Astrocyte of the cerebellum (primary cell): ENCODE results near the gene C1QTNF9B.

Source experiments
- DNase-seq: peaks from one replicate; pipeline ENCODE4 v3.0.0-alpha.2; 2011; ENCODE audit warnings: low read depth
- H3K4me3 ChIP-seq: 2 replicates; pipeline ENCODE4 v1.5.1; 2011; ENCODE audit warnings: mild to moderate bottlenecking, low read depth, low read length, moderate library complexity
- CTCF ChIP-seq: IDR thresholded peaks from 2 replicates; pipeline ENCODE4 v1.5.1; 2012; ENCODE audit warnings: low read length, low read depth, moderate library complexity, mild to moderate bottlenecking; ENCODE audit errors: missing control alignments
- in situ Hi-C: cut with HindIII; loops from 2 replicates; pipeline ENCODE4 v1.10.0; 2017; ENCODE audit warnings: low sequenced_read_pairs

Gene C1QTNF9B

DNA sequence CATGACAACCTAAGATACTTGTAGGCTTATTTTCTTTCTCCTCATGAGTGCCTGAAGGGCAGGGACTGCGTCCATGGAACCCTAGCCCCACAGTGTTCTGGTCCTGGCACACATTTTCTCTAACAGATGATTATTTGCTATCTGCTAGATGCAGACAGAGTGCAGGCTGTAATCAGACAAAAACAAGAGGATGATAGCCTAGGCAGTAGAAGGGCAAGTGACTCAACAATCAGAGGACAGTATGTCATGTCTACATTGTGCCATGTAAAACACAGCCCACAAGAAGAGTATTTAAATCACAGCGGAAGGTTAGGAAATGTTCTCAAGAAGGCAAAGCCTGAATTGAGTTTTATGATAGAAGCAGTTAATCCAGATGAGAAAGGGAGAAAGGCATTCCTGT lies 37.4 kb downstream of the C1QTNF9B start:
- in situ Hi-C loops, result loop anchor here (25.0 kb wide), 1 partner anchor 398 kb away; no protein-coding TSS in a partner anchor

DNA sequence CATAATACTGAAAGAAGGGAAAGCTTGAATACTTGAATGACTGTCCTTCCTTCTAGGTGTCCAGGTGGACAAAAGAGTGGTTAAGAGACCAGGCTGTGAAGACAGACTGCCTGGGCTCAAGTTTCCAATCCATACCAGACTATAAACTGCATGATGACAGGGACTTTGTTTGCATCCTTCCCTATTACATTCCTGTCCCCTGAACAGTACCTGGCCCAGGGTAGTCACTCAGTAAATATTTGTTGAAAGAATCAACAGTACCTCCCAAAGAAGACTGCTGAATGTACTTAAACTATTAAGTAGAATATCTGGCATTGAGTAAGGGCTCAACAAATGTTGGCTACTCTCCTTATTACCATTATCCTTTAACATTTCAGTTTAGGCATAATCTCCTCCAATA lies 37.8 kb downstream of the C1QTNF9B start:
- in situ Hi-C loops, result loop anchor here (25.0 kb wide), 1 partner anchor 397 kb away; no protein-coding TSS in a partner anchor
- no peak overlapping the region for H3K4me3 ChIP-seq
- TF ChIP-seq CTCF, result no peak
- DNase-seq, result no peak

More for the DNA sequence above, 37.4 kb downstream of the C1QTNF9B start:
- DNase-seq, result no peak
- TF ChIP-seq CTCF, result no peak
- H3K4me3 ChIP-seq, result no peak overlapping the region

DNA sequence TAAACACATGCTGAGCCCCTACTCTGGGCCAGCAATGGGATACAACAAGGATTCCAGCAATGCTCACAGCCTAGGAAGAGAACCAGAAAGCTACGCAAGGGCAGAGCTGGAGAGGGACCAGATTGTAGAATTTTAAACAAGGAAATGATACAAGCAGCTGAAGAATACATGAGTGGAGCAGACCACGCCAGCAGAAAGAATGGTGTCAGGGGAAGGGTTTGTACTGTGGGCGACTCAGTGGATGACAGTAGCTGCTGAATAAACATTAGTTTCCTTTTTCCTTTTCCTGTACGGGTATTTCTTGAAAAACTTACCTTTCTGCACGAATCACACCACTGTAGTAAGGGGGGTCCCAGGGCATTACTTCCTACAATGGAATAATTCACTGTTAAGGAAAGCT lies 38.8 kb downstream of the C1QTNF9B start:
- DNase-seq, result no peak
- in situ Hi-C loops, result loop anchor here (25.0 kb wide), 1 partner anchor 396 kb away; no protein-coding TSS in a partner anchor
- H3K4me3 ChIP-seq, result no peak overlapping the region
- no peak for TF ChIP-seq CTCF

DNA sequence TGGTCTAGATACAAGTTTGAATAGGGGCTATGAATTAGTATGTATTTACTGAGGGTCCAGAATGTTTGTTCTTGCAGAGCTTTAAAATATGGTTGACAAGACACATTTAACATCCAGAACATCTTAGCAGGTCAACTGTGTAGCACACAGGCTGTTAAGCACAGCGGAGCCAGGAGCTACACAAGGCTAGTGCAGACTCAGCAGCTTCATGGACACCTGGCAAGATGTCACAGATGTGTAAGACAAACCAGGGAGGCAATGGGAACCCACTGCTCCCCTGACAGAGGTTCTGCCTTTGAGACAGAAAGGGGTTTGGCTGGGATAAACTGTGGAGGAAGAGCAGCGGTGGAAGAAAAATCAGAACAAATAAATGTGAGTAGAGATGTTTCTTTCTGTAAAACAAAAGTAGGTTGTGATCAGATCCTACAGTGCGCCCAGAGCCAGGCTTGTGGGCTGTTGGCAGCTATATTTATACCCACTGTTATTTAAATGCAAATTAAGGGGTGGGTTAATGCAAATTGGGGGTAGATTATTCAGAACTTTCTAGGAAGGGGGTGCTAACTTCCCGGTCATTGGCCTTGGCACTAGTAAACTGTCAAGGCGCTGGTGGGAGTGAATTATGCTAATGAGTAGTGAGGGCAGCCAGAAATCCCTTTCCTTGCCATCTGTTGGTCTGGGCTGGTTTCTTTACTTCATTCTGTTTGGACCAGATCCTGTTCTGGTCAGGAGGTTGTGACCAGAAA lies 41.1 kb downstream of the C1QTNF9B start:
- DNase-seq, result no peak
- in situ Hi-C loops, result loop anchor here (25.0 kb wide), 1 partner anchor 394 kb away; no protein-coding TSS in a partner anchor
- no peak for TF ChIP-seq CTCF
- no peak overlapping the region for H3K4me3 ChIP-seq

- in situ Hi-C loops, result loop anchor here (25.0 kb wide), 1 partner anchor 393 kb away; no protein-coding TSS in a partner anchor
- TF ChIP-seq CTCF, result no peak
- H3K4me3 ChIP-seq, result no peak overlapping the region
- no peak for DNase-seq
Observed at GRCh38 chr13:23855360-23855759, 41.9 kb downstream of the C1QTNF9B start.

DNA sequence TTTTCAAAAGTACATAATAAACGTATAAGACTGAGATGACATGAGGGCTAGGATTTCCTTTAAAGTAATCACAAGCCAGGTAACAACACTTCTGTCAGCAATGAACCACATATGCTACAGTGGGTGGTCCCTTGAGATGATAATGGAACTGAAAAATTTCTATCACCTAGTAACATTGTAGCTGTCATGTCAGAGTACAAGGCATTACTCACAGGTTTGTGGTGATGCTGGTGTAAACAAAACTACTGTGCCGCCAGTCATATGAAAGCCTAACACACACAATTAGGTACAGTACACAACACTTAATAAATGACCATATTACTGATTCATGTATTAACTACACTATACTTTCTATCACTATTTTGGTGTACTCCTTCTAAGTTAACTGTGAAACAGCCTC lies 45.0 kb downstream of the C1QTNF9B start:
- H3K4me3 ChIP-seq, result no peak overlapping the region
- TF ChIP-seq CTCF, result no peak
- no peak for DNase-seq
- in situ Hi-C loops, result loop anchor here (25.0 kb wide), 1 partner anchor 390 kb away; no protein-coding TSS in a partner anchor
